ENCODE measurements around the gene MARK4.
"Not testable (repeated sequence)": the region's sequence is repeated elsewhere in the genome, so short reads cannot be mapped to it uniquely, and the experiment has no call there.

The MARK4 gene

DNA sequence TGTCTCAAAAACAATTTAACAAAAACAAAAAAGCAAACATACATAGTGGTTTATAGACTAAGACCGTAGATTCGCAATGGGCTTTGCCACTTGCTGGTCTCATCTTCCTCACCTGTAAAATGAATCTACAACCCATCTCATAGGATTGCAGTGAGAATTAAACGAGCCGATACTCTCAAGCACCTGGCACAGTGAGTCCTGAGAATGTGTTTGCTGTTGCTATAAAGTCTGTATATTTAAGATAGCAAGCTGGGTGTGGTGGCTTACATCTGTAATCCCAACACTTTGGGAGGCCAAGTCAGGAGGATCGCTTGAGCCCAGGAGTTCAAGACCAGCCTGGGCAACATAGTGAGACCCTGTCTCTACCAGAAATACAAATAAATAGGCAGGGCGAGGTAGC is 28.3 kb upstream of the MARK4 start:
- TF ChIP-seq, protein P1, sequence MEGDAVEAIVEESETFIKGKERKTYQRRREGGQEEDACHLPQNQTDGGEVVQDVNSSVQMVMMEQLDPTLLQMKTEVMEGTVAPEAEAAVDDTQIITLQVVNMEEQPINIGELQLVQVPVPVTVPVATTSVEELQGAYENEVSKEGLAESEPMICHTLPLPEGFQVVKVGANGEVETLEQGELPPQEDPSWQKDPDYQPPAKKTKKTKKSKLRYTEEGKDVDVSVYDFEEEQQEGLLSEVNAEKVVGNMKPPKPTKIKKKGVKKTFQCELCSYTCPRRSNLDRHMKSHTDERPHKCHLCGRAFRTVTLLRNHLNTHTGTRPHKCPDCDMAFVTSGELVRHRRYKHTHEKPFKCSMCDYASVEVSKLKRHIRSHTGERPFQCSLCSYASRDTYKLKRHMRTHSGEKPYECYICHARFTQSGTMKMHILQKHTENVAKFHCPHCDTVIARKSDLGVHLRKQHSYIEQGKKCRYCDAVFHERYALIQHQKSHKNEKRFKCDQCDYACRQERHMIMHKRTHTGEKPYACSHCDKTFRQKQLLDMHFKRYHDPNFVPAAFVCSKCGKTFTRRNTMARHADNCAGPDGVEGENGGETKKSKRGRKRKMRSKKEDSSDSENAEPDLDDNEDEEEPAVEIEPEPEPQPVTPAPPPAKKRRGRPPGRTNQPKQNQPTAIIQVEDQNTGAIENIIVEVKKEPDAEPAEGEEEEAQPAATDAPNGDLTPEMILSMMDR (conservative IDR thresholded peaks at IDR 0.05; ENCODE audit: low read depth, low read length) = no peak
- no peak overlapping the region for H3K4me3 ChIP-seq (ENCODE audit: low read length)
- no peak for DNase-seq (ENCODE audit: low read depth)

GRCh38 chr19:45223879-45224278 is 27.2 kb upstream of the MARK4 start:
- no peak for DNase-seq (ENCODE audit: low read depth)
- TF ChIP-seq, protein P1 (conservative IDR thresholded peaks at IDR 0.05; ENCODE audit: low read depth, low read length) = no peak

DNA sequence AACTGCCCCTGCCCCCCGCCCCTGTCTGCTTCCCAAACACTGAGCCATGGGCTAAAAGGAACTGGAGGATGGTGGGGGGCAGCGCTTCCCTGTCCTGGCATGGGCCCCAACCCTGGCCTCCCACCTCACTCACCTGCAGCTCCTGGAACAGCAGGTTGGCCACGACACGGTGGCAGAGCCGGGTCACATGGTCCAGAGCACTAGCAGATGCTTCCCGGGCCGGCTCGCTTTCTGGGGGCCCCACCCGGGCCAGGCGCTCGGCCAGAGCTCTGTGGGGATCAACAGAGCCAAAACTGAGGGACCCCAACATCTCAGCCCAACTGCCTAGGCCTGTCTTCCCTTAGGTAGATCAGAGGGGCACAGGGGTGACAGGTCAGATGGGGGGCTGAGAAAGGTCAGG is 26.4 kb upstream of the MARK4 start:
- no peak for DNase-seq (ENCODE audit: low read depth)
- TF ChIP-seq, protein P1 (conservative IDR thresholded peaks at IDR 0.05; ENCODE audit: low read depth, low read length) = no peak
- H3K4me3 ChIP-seq (ENCODE audit: low read length) = no peak overlapping the region

More at GRCh38 chr19:45223879-45224278, 27.2 kb upstream of the MARK4 start:
- H3K4me3 ChIP-seq (ENCODE audit: low read length) = no peak overlapping the region

DNA sequence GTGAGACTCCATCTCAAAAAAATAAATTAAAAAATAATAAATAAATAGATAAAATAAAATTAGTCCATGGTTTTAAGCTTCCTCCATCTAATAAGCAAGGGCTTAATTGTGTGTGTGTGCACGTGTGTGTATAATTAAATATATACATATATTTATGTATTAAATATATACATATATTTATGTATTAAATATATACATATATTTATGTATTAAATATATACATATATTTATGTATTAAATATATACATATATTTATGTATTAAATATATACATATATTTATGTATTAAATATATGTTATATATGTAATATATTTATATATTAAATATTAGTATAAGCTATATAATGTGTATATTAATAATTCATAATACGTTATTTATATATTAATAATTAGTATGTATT is 22.0 kb upstream of the MARK4 start:
- not testable (repeated sequence) for DNase-seq (ENCODE audit: low read depth); H3K4me3 ChIP-seq (ENCODE audit: low read length)

DNA sequence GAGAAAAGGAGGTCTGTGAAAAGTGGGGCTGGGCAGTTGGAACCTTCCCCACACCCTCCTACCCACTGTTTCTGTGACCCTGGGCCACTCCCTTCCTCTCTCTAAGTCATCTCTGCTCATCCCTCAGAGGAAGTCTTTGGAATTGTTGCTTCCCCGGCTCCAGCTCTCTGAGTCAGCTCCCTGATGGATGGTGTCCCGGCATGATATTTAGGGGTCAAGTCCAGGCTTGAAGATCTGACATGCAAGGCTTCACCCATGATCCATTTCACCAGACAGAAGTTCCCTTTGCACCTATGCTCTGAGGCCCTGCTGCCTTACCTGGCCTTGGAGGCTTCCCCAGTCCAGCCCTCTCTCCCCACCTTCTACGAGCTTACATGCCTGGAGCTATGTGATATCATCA is 19.2 kb upstream of the MARK4 start:
- H3K4me3 ChIP-seq (ENCODE audit: low read length) = no peak overlapping the region
- no peak for DNase-seq (ENCODE audit: low read depth)
- TF ChIP-seq, protein P1 (conservative IDR thresholded peaks at IDR 0.05; ENCODE audit: low read depth, low read length) = no peak

GRCh38 chr19:45234089-45234869 is 16.8 kb upstream of the MARK4 start:
- no peak for DNase-seq (ENCODE audit: low read depth)
- no peak overlapping the region for H3K4me3 ChIP-seq (ENCODE audit: low read length)
- TF ChIP-seq, protein P1 (conservative IDR thresholded peaks at IDR 0.05; ENCODE audit: low read depth, low read length) = no peak

DNA sequence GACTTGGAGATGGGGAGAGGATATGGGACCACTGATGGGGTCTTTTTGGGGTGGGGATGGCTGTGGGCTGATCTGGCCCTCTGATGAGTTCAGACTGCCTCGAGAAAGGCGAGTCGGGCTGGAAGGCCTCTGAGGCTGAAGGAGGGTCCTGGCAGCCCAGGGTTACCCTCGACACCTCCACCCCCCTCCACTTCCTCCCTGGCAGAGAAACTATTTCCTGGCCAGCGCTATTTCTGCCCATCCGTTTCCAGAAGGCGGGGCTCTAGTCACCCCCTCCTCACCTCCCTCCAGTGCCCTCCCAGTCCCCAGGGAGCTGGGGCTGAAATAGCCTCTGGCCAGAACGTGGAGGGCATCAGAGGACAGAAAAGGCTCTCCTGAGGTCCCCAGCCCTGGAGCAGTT is 15.6 kb upstream of the MARK4 start:
- DNase-seq (ENCODE audit: low read depth) = no peak
- TF ChIP-seq, protein P1 (conservative IDR thresholded peaks at IDR 0.05; ENCODE audit: low read depth, low read length) = no peak
- no peak overlapping the region for H3K4me3 ChIP-seq (ENCODE audit: low read length)

Measured in retinal pigment epithelial cell (primary cell).